Neural cell (in vitro differentiated cells): ENCODE measurements around the gene RAI14.

Experiments
- EP300 ChIP-seq: fragments of 450-650 bp; conservative IDR thresholded peaks from 2 replicates; pipeline ENCODE4 v1.6.1; 2014; ENCODE audit warnings: antibody characterized with exemption, mild to moderate bottlenecking, moderate library complexity; ENCODE audit not compliant: poor library complexity, severe bottlenecking
- EZH2 ChIP-seq: fragments of 200-600, 300-800 bp; shearing (Covaris generic), sonication (generic); IDR thresholded peaks from 2 replicates; pipeline ENCODE4 v1.6.1; 2014; ENCODE audit warnings: antibody characterized with exemption, low read length, borderline replicate concordance, mild to moderate bottlenecking; ENCODE audit not compliant: insufficient read depth, poor library complexity, severe bottlenecking
- MXI1 ChIP-seq: fragments of 450-650 bp; conservative IDR thresholded peaks from 2 replicates; pipeline ENCODE4 v1.6.1; 2014; ENCODE audit warnings: antibody characterized with exemption, mild to moderate bottlenecking; ENCODE audit not compliant: poor library complexity, severe bottlenecking
- RAD21 ChIP-seq: fragments of 450-650 bp; conservative IDR thresholded peaks from 2 replicates; pipeline ENCODE4 v1.6.1; 2014; ENCODE audit warnings: antibody characterized with exemption, mild to moderate bottlenecking, moderate library complexity
- TF ChIP-seq, protein P1 (sequence below): fragments of 450-650 bp; IDR thresholded peaks from 2 replicates; pipeline ENCODE4 v1.5.1; 2014; ENCODE audit warnings: antibody characterized with exemption, mild to moderate bottlenecking, moderate library complexity; ENCODE audit not compliant: poor library complexity, severe bottlenecking

DNA sequence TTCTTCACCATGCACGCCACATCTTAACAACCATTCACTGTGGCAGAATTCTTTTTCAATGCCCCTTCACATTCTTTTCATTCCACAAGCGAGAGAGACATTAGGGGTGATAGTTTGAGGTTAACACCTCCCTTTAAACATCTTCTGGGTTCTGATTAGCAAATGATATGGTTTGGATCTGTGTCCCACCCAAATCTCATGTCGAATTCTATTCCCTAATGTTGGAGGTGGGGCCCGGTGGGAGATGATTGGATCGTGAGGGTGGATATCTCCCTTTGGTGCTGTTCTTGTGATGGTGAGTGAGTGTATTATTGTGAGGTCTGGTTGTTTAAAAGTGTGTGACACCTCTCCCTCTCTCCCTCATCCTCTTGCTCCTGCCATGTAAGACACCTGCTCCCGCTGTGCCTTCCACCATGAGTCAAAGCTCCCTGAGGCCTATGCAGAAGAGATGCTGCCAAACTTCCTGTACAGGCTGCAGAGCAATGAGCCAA, 46.1 kb upstream of the RAI14 start:
- no peak for TF ChIP-seq EZH2
- no peak for TF ChIP-seq MXI1
- TF ChIP-seq, protein P1, sequence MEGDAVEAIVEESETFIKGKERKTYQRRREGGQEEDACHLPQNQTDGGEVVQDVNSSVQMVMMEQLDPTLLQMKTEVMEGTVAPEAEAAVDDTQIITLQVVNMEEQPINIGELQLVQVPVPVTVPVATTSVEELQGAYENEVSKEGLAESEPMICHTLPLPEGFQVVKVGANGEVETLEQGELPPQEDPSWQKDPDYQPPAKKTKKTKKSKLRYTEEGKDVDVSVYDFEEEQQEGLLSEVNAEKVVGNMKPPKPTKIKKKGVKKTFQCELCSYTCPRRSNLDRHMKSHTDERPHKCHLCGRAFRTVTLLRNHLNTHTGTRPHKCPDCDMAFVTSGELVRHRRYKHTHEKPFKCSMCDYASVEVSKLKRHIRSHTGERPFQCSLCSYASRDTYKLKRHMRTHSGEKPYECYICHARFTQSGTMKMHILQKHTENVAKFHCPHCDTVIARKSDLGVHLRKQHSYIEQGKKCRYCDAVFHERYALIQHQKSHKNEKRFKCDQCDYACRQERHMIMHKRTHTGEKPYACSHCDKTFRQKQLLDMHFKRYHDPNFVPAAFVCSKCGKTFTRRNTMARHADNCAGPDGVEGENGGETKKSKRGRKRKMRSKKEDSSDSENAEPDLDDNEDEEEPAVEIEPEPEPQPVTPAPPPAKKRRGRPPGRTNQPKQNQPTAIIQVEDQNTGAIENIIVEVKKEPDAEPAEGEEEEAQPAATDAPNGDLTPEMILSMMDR: no peak
- no peak for TF ChIP-seq RAD21
- TF ChIP-seq EP300: no peak
